Measurements from ENCODE around the gene MOV10L1.
"Not testable (repeated sequence)": the region's sequence is repeated elsewhere in the genome, so short reads cannot be mapped to it uniquely, and the experiment has no call there.

The MOV10L1 gene

DNA sequence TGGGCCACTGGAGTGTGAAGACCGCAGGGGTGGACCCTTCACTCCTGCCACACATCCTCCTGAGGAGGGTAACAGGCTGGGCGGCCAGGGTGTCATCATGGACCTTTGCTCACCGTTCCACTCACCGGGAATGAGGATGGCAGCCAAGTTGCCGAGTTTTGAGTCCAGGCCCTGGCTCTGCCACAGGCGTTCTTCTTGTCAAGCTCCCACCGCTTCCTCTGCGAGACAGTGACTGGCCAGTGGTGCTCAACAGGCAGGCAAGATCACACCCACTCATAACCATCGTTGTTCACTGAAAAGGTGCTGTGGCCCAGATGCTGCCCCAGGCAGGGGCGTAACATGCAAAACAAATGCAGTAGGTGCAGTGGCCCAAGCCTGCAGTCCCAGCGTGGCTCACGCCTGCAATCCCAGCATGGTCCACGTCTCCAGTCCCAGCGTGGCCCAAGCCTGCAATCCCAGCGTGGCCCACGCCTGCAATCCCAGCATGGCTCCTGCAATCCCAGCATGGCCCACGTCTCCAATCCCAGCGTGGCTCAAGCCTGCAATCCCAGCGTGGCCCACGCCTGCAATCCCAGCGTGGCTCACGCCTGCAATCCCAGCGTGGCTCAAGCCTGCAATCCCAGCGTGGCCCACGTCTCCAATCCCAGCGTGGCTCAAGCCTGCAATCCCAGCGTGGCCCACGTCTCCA, 75.8 kb downstream of the MOV10L1 start:
- DNase-seq, result no peak

DNA sequence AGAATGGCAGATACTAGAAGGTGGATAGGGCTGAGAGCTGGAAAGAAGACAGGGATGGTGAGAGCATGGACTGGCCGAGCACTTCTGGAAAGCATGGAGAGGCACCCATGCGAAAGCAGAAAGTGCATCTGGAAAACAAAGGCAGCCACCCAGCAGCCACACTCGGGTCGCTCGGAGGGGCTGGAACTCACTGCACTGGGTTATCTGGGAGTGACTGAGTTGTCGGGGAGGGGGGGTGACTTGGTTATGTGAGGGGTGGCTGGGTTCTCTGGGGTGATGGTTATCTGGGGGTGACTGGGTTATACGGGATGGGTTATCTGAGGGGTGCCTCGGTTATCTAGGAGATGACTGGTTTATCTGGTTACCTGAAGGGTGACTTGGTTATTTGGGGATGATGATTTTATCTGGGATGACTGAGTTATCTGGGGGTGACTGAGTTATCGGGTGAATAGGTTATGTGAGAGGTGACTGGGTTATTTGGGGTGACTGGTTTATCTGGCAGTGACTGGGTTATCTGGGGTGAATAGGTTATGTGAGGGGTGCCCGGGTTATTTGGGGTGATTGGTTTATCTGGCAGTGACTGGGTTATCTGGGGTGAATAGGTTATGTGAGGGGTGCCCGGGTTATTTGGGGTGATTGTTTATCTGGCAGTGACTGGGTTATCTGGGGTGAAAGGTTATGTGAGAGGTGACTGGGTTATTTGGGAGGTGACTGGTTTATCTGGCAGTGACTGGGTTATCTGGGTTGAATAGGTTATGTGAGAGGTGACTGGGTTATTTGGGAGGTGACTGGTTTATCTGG, 78.1 kb downstream of the MOV10L1 start:
- DNase-seq, result no peak

DNA sequence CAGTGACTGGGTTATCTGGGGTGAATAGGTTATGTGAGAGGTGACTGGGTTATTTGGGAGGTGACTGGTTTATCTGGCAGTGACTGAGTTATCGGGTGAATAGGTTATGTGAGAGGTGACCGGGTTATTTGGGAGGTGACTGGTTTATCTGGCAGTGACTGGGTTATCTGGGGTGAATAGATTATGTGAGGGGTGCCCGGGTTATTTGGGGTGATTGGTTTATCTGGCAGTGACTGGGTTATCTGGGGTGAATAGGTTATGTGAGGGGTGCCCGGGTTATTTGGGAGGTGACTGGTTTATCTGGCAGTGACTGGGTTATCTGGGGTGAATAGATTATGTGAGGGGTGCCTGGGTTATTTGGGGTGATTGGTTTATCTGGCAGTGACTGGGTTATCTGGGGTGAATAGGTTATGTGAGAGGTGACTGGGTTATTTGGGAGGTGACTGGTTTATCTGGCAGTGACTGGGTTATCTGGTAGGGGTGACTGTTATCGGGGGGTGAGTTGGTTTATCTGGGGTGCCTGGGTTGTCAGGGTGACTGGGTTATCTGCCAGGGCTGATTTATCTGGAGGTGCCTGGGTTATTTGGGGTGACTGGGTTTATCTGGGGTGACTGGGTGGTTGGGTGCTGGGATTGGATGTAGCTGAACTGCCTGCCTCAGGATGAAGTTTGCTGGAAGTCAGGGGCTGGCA, 78.8 kb downstream of the MOV10L1 start:
- not testable (repeated sequence) for DNase-seq

DNA sequence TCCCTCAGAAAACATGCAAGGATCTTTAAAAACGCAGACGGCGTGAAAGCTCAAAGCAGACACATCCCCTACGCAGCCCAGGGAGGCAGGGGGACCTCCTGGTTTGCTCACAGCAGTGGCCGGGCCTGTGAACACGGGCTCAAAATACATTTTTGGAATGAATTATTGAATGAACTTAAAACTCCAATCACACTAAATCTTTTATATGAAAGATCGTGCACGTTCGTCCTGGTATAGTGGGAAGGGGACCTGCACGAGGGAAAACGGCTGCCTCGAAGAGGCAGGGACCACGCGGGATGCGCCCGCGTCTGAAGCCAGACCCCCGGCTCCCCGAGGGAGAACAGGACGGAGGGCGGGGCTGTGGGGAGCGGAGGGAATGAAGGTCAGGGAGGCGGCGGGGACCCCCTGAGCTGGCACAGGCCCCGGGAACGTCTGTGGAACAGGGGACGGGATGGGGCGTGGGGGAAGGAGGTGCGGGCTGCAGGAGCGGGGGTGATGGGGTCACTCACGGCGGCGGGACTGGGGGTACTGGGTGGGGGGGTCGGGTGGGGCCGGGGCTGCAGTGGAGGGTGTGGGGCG, 79.5 kb downstream of the MOV10L1 start:
- no peak for DNase-seq

DNA sequence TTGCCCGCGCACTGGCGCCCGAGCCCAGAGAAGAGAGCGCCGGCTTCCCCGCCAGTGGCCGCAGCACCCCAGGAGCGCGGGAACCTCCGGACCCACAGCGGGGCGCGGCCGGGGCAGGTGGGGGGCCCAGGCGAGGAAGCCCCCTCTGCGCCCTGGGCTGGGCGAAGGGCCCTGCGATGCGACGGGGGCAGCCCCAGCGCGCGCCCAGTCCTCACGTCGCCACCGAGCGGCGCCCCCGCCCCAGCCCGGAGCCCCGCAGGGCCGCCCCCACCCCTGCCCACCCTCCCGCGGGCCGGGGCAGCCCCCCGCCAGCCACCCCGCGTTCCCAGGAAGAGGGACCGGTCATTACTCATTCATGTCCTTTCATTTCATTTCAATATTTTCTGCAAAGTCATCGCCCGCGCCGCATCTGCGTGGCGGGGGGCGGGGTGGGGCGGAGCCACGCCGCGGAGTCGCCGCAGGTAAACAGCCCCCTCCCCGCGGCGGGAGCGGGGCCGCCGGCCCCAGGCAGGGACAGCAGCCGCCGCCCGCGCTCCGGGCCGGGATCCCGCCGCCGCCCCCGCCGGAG, 80.1 kb downstream of the MOV10L1 start:
- no peak for DNase-seq

DNA sequence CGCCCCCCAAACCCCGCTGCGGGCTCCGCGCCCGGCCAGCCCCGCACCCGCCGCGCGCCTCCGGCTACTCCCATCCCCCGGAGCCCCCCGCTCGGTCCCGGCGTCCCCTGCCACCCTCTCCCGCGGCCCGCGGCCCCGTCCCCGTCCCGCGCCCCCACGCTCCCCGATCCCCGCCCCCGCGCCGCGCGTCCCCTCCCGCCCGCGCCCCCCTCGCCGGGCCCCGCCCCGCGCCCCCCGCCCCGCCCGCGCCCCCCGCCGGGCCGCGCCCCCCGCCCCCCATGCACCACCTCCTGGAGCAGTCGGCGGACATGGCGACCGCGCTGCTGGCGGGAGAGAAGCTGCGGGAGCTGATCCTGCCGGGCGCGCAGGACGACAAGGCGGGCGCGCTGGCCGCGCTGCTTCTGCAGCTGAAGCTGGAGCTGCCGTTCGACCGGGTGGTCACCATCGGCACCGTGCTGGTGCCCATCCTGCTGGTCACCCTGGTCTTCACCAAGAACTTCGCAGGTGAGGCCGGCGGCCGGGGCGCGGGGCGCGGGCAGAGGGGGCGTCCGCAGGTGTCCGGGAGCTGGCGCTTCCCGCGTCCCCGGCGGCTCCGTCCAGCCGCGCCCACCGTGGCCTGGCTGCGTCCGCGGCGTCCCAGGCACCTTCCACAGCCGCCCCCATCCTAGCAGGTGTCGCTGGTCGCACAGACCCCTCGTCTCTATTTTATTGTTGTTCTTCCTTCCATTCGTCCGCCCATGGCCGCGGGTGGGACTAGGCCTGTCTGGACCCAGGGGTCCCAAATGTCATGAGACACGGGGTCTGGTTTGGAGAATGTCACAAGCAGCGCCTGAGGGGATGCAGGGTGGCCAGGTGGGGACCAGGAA, 80.9 kb downstream of the MOV10L1 start, which contains the start of gene PANX2:
TSS of gene PANX2 (plus strand) at position 279 of the 866 bp plus-strand sequence. CDS start at position 279, 0 bp downstream.
- no peak for DNase-seq

DNA sequence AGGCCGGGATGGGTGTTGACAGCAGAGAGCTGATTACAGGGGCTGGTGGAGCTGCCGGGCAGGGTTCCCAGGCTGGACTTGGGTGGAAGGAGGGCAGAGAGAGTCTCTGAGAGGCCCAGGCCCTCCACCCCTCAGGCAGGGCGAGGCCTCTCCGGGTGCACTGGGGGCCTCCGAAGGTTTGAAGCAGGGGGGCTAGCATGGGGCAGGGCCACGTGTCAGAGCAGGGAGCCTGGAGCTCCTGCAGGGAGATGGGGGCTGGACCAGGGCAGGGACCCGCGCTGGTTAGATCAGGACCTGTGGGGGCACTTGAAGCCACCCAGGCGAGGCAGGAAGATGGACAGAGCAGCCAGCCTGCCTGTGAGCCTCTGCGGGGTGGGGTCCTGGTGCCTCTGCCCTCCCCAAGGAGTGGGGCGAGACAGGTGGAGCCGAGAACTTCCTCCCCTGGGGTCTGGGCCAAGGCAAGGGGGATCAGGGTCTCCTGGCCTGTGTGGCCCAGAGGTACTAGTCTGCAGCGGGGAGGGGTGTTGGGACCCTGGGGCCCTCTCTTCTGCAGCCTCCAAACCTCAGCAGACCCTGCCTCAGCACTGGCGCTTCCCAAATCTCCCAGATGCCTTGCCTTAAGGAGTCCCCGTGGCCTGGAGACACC, 81.6 kb downstream of the MOV10L1 start:
- no peak for DNase-seq

DNA sequence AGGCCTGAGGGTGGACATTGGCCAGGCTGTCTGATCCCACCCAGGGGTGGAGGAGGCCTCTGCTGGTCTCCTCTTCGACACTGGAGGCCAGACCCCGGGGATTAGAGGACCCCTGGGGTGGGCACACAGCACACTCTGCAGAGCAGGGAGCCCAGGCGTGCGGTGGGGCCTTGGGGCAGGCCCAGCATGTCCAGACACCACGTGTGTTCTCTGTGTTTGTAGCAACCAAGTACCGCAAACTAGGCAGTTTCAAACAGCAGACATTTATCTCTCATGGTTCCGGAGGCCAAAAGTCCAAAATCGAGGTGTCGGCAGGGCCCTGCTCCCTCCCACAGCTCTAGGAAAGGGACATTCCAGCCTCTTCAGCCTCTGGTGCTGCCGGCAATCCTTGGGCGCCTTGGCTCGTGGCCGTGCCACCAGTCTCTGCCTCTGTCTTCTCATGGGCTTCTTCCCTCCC, 82.2 kb downstream of the MOV10L1 start:
- no peak for DNase-seq

DNA sequence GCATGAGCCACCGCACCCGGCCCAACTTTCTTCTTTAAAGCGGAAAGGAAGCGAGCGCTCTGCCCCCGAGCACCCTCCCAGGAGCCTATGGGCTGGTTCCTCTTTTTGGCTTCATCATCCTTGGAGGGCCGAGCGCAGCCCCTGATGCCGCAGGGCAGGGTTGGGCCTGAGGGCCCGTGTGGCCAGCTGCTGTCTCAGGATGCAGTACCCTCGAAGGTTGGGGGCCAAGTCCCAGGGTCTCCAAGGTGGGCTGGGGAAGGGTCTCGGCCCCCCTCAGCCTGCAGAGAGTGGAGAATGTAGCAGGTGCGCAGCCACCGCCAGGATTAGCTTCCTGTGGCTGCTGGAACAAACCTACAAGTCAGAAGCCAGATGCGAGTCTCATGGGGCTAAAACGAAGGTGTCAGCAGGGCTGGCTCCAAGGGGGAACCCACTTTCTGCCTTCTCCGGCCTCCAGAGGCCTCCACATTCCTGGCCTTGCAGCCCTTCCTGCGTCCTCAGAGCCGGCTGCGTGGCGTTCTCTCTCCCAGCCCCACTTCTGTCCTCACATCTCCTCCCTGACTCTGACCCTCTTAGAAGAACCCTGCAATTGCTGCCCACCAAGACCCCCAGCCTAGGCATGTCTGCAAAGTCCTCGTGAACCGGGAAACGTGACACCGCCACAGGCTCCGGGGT, 83.6 kb downstream of the MOV10L1 start:
- DNase-seq, result no peak

DNA sequence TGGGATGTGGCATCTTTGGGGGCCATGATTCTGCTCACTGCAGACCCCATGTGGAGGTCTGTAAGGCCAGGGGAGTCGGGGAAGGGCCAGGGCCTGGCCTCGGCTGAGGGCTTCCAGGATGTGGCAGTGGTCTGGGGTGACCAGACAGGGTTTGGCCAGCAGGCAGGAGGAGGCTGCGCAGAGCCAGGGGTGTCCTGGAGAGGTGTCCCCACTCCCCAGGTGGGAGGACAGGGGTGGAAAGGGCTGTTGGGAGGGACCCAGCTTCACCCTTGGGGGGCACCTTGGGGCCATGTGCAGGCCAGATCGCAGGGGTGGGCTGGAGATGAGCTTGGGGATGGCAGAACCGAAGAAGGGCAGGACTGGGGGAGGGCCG, 84.2 kb downstream of the MOV10L1 start:
- DNase-seq, result no peak

DNA sequence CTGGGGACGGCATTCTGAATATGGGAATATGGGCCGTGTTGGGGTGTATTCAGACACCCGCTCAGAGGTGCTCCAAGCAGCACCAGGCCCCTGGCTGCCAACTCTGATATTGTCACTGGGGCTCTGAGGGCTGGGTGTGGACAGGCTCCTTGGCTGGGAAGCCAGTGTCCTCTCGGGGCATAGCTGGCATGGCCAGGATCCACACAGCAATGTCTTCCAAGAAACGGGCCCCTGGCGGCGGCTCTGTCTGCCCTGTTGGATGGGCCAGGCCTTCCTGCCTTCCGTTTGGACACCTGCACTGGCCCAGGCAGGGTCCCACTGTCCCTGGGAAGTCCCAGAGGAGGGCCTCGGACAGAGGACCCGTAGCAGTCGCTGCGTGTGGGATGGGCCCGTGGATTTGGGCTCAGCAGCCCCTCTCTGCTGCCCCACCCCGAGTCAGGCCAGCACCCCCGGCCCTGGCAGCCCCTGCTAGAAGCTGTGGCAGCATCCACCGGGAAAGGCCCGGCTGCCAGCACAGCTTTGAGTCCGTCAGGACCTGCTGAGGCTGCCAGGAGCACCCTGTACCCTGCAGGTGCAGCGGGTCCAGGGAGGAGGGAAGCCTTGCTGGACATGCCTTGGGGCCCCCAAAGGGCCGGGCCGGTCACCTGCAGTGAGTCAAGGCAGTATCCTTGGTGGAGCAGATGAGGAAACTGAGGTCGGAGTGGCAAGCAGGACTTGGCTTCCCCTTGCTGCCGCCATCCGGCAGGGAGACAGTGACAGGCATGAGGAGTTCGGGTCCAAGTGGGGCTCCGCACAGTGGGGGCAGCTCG, 84.8 kb downstream of the MOV10L1 start:
- DNase-seq, result no peak

DNA sequence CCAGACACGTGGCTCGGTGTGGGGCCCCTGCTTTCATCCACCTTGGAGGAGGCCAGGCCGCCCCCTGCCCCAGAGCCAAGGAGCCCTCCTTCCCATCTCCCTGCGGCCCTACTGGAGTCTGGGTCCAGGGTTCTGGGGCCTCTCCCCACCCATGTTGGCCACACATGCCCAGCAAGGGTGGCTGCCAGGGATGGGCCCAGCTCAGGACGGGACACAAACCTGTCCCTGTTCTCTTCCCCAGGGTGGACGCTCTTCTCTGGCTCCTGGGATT, 85.3 kb downstream of the MOV10L1 start:
- DNase-seq, result no peak

DNA sequence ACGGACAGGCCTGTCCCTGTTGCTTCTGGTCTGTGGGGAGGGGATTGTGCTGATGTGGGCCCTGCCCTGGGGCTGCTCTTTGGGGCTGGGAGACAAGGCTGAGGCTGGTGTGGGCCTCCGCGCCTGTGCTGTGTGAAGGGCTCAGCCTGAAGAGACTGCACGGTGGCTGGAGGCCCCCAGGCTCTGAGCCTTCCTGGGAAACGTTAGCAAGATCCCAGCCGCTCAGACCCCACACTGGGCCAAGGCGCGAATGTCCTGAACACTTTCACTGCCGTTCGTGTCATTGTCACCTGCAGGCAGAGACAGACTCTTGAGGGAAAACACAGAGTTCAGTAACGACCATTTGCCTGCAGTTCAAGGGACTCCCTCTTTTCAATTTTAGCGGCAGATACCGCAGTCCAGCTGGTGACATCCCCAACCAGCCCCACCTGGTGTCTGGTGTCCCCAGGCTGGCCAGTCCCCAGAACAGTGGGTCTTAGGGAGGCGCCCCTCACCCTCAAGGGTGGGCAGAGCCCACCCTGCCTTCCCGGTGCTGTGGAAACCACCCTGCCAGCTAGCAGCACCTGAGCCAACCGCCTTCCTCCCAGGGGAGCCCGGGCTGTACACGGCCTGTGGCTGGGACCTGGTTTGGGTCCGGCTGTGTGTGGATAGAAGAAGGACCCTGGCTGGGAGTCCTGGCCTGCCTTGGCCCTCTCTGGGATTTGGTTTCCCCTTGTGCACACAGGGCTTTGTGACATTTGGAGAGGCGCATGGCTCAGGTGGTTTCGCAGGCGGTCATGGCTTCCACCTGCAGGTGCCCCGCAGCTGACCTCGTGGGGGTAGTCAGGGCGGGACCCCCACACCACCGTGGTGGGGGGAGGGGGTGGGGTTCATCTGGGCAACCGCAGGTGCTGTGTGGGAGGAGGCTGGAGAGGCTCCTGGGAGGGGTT, 86.4 kb downstream of the MOV10L1 start:
- DNase-seq, result no peak

DNA sequence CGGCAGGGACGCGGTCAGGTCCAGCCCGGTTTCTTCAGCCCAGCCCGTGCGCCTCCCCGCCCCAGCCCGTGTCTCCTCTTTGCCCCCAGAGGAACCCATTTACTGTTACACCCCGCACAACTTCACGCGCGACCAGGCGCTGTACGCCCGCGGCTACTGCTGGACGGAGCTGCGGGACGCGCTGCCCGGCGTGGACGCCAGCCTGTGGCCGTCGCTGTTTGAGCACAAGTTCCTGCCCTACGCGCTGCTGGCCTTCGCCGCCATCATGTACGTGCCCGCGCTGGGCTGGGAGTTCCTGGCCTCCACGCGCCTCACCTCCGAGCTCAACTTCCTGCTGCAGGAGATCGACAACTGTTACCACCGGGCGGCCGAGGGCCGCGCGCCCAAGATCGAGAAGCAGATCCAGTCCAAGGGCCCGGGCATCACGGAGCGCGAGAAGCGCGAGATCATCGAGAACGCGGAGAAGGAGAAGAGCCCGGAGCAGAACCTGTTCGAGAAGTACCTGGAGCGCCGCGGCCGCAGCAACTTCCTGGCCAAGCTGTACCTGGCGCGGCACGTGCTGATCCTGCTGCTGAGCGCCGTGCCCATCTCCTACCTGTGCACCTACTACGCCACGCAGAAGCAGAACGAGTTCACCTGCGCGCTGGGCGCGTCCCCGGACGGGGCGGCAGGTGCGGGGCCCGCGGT, 87.2 kb downstream of the MOV10L1 start:
- no peak for DNase-seq

DNA sequence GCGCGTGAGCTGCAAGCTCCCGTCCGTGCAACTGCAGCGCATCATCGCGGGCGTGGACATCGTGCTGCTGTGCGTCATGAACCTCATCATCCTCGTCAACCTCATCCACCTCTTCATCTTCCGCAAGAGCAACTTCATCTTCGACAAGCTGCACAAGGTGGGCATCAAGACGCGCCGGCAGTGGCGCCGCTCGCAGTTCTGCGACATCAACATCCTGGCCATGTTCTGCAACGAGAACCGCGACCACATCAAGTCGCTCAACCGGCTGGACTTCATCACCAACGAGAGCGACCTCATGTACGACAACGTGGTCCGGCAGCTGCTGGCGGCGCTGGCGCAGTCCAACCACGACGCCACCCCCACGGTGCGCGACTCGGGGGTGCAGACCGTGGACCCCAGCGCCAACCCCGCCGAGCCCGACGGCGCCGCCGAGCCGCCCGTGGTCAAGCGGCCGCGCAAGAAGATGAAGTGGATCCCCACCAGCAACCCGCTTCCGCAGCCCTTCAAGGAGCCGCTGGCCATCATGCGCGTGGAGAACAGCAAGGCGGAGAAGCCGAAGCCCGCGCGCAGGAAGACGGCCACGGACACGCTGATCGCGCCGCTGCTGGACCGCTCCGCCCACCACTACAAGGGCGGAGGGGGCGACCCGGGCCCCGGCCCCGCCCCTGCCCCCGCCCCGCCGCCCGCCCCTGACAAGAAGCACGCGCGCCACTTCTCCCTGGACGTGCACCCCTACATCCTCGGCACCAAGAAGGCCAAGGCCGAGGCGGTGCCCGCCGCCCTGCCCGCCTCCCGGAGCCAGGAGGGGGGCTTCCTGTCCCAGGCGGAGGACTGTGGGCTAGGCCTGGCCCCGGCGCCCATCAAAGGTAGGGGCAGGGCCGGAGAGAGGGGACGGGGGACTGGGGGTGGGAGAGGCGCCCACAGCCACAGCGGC, 88.0 kb downstream of the MOV10L1 start:
- no peak for DNase-seq

DNA sequence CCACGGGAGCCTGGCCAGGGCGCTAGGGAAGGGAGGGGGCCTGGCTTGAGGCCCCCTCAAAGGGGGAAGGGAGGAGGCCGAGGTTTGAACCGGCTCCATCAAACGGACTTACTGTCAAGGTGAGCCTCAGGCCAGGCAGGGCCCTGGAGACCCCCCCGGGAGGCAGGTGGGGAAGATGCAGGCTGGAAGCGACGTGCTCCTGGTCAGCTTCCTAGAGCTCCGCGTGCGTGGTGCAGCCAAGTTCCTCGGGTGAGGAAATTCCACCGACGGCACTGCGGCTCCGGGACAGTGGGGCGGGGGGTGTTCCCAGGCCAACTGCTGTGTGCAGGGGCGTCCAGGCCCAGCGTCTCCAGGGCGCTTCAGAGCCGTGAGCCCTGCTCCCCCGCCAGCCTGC, 88.7 kb downstream of the MOV10L1 start:
- no peak for DNase-seq

Measured in bone marrow (tissue), 2 donors.